ENCODE data around the gene NEK11.

The NEK11 gene

GRCh38 chr3:131349454-131349853 lies 322.8 kb downstream of the NEK11 start:
- CTCF ChIA-PET: no interaction called here
- no peak for DNase-seq (ENCODE audit: extremely low spot score)
- POLR2A ChIA-PET: interaction anchor here (1.3 kb wide), 1 partner anchor 18 kb away, joined by 3 read pairs; no protein-coding TSS in a partner anchor
- TF ChIP-seq BHLHE40 (IDR thresholded peaks at IDR 0.05; ENCODE audit: borderline replicate concordance) (no peak), FOXK2 (IDR thresholded peaks at IDR 0.05) (no peak), SP1 (IDR thresholded peaks at IDR 0.05) (no peak), PKNOX1 (IDR thresholded peaks at IDR 0.05) (no peak), FOXM1 (IDR thresholded peaks at IDR 0.05; ENCODE audit: borderline replicate concordance) (no peak), FOXA1 (IDR thresholded peaks at IDR 0.05) (no peak), TARDBP (IDR thresholded peaks at IDR 0.05) (no peak), LEF1 (IDR thresholded peaks at IDR 0.05; ENCODE audit: borderline replicate concordance) (no peak)

DNA sequence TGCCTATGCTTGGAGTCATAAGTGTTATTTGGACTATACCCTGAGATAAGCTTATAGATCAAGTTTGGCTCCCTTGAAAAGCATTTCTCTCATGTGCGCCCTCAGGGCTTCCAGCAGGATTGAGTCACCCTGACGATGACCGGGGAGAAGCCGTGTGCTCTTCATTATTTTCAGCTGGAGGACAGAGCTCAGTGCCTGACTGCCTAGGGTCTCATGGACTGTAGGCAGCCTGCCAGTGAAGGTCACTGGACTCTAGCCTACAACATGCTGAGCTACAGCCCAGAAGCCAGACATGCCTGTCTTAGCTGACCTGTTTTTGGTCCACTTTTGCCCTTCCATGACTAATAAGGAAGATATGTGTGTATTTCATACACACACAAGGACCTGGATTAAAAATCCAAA lies 323.3 kb downstream of the NEK11 start:
- TF ChIP-seq SP1 (IDR thresholded peaks at IDR 0.05) (no peak), LEF1 (IDR thresholded peaks at IDR 0.05; ENCODE audit: borderline replicate concordance) (no peak), FOXA1 (IDR thresholded peaks at IDR 0.05) (no peak), HDGF (IDR thresholded peaks at IDR 0.05; ENCODE audit: borderline replicate concordance) (no peak), PKNOX1 (IDR thresholded peaks at IDR 0.05) (no peak), TARDBP (IDR thresholded peaks at IDR 0.05) (no peak), FOXK2 (IDR thresholded peaks at IDR 0.05) (no peak), CTBP1 (IDR thresholded peaks at IDR 0.05; ENCODE audit: borderline replicate concordance) (no peak), ARNT (IDR thresholded peaks at IDR 0.05) (no peak), BHLHE40 (IDR thresholded peaks at IDR 0.05; ENCODE audit: borderline replicate concordance) (no peak), SUZ12 (IDR thresholded peaks at IDR 0.05) (no peak), FOXM1 (IDR thresholded peaks at IDR 0.05; ENCODE audit: borderline replicate concordance) (no peak), ZNF384 (IDR thresholded peaks at IDR 0.05) (no peak), ELF4 (IDR thresholded peaks at IDR 0.05) (no peak), L3MBTL2 (conservative IDR thresholded peaks at IDR 0.05) (no peak), NFRKB (IDR thresholded peaks at IDR 0.05) (no peak)
- POLR2A ChIA-PET: interaction anchor here (1.3 kb wide), 1 partner anchor 18 kb away, joined by 3 read pairs; no protein-coding TSS in a partner anchor
- CTCF ChIA-PET: no interaction called here
- DNase-seq (ENCODE audit: extremely low spot score): no peak

DNA sequence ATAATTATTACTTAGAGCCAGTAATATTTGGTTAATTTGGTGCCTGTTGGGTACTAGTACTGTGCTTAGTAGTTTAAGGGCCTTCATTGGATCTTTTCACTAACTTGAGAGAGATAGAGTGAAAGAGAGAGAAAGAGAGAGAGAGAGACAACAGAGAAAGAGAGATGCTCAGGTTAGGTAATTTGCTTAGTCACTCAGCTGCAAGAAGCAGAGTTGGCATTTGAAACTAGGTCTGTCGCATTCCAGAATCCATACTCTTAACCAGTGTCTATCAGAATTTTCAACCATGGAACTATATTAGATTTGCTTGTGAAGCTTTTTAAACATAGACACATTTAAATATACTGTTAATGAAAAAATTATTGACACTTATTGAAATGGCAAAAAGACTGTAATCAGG lies 323.8 kb downstream of the NEK11 start:
- POLR2A ChIA-PET: interaction anchor here (1.3 kb wide), 1 partner anchor 19 kb away, joined by 3 read pairs; no protein-coding TSS in a partner anchor
- TF ChIP-seq L3MBTL2 (conservative IDR thresholded peaks at IDR 0.05): no peak
- no peak for TF ChIP-seq CTBP1 (IDR thresholded peaks at IDR 0.05; ENCODE audit: borderline replicate concordance)
- TF ChIP-seq PKNOX1 (IDR thresholded peaks at IDR 0.05): no peak
- no peak for TF ChIP-seq FOXM1 (IDR thresholded peaks at IDR 0.05; ENCODE audit: borderline replicate concordance)
- TF ChIP-seq ZNF384 (IDR thresholded peaks at IDR 0.05): no peak
- TF ChIP-seq NFRKB (IDR thresholded peaks at IDR 0.05): no peak
- no peak for TF ChIP-seq ARNT (IDR thresholded peaks at IDR 0.05)
- no peak for TF ChIP-seq SP1 (IDR thresholded peaks at IDR 0.05)
- no peak for TF ChIP-seq BHLHE40 (IDR thresholded peaks at IDR 0.05; ENCODE audit: borderline replicate concordance)
- no peak for TF ChIP-seq LEF1 (IDR thresholded peaks at IDR 0.05; ENCODE audit: borderline replicate concordance)
- no peak for TF ChIP-seq TARDBP (IDR thresholded peaks at IDR 0.05)
- no peak for TF ChIP-seq FOXK2 (IDR thresholded peaks at IDR 0.05)
- no peak for TF ChIP-seq HDGF (IDR thresholded peaks at IDR 0.05; ENCODE audit: borderline replicate concordance)
- TF ChIP-seq ELF4 (IDR thresholded peaks at IDR 0.05): no peak
- no peak for TF ChIP-seq SUZ12 (IDR thresholded peaks at IDR 0.05)
- TF ChIP-seq FOXA1 (IDR thresholded peaks at IDR 0.05): no peak
- no peak for DNase-seq (ENCODE audit: extremely low spot score)
- CTCF ChIA-PET: no interaction called here

DNA sequence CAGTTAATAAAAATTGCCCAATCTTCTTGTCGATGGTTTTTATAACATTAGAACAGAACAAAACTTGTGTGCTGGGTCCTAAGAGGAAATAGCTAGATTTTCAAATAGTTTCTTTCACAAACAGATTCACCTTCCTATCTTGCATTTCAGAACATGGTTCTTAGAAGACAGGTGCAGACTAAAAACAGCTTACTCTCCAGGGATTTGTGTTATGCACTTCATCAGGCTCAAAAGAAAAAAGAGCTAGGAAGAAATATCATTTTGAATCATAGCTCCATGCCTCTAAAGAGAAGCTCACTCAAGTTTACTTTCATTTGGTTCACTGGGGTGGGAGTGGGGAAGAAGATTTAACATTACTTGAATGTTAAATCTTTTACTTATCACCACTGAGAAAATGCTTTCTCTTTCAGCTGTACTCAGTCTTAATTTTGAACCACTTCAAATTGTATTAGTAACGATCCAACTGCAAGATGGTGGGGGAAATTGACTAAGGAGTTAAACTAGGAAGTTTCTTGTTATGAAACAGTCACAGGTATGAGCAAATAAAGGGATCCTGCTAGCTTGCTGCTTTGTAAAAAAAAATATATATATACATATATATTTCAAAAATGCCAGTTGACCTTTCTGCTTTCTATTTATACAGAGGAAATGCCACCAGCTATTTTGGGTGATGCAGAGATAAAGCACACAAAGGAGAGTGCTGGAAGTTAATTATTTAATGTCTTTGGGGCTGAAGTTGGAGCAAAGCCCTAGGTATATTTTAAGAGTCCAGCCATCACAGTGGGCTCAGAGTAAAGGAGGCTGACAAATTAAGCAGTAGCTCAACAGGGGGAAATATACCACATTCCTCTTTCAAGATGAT lies 326.6 kb downstream of the NEK11 start:
- CTCF ChIA-PET: no interaction called here
- POLR2A ChIA-PET: interaction anchor here (1.0 kb wide), 1 partner anchor 21 kb away, joined by 3 read pairs; no protein-coding TSS in a partner anchor
- no peak for TF ChIP-seq FOXA1 (IDR thresholded peaks at IDR 0.05)
- no peak for DNase-seq (ENCODE audit: extremely low spot score)

DNA sequence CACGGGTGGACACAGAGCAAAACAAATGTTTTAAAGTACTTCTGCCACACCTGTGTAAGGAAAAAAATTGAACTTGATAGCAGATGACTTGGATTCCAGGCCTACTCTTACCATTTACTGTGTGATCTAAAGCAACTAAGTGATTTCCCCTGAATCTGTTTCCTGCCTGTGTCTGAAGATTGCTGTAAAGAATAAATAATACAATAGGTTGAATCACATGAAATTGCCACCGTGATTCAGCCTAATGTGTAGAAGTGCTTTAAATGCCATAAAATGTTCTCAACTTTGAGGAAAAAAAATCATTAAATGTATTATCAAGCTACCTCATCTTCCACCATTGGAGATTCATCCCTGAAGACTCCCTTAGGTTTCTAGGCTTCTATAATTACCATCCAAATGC lies 327.3 kb downstream of the NEK11 start:
- DNase-seq (ENCODE audit: extremely low spot score): no peak
- ChIA-PET CTCF (no interaction called here), POLR2A (interaction anchor here (1.0 kb wide), 1 partner anchor 22 kb away, joined by 3 read pairs; no protein-coding TSS in a partner anchor)
- TF ChIP-seq ELF4 (IDR thresholded peaks at IDR 0.05) (no peak), HDGF (IDR thresholded peaks at IDR 0.05; ENCODE audit: borderline replicate concordance) (no peak), FOXK2 (IDR thresholded peaks at IDR 0.05) (no peak), BHLHE40 (IDR thresholded peaks at IDR 0.05; ENCODE audit: borderline replicate concordance) (no peak), L3MBTL2 (conservative IDR thresholded peaks at IDR 0.05) (no peak), NFRKB (IDR thresholded peaks at IDR 0.05) (no peak), ZNF384 (IDR thresholded peaks at IDR 0.05) (no peak), ARNT (IDR thresholded peaks at IDR 0.05) (no peak), SP1 (IDR thresholded peaks at IDR 0.05) (no peak), FOXA1 (IDR thresholded peaks at IDR 0.05) (no peak), FOXM1 (IDR thresholded peaks at IDR 0.05; ENCODE audit: borderline replicate concordance) (no peak), CTBP1 (IDR thresholded peaks at IDR 0.05; ENCODE audit: borderline replicate concordance) (no peak), PKNOX1 (IDR thresholded peaks at IDR 0.05) (no peak), TARDBP (IDR thresholded peaks at IDR 0.05) (no peak), SUZ12 (IDR thresholded peaks at IDR 0.05) (no peak), LEF1 (IDR thresholded peaks at IDR 0.05; ENCODE audit: borderline replicate concordance) (no peak)

Data from HEK293T (cell line).